NCI-H748 (cell line): ENCODE results near the gene OR13C2.
"Not testable (repeated sequence)": the region's sequence is repeated elsewhere in the genome, so short reads cannot be mapped to it uniquely, and the experiment has no call there.

ENCODE experiments used
- DNase-seq: peaks from one replicate; lab custom pipeline; 2025; ENCODE audit not compliant: unreplicated experiment; lab: John Stamatoyannopoulos, UW

OR13C2 gene

GRCh38 chr9:104605527-104605926 lies at the start of gene OR13C2:
Gene OR13C2 (minus strand): TSS chr9:104605627. CDS start chr9:104605627, 0 bp downstream.
- DNase-seq = not testable (repeated sequence)

DNA sequence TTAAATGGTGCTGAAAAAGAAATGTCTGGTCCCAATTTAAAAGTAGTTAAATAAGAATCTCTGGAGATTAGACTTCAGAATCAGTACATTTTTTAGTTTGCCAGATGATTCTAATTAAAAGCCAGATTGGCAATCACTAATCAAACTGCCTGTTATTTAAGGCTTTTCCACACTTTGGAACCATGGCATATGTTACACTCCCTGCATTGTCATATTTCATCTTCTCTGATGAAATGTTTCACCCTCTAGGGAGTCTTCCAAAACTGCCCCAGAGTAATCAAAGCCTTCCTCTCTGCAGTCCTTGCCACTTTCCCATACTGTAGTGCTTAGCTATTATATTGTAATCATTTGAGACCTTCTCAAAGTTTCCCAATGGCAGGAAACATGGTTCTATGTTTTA lies 30.0 kb upstream of the OR13C2 start:
- no peak for DNase-seq

GRCh38 chr9:104633976-104634520 lies 28.6 kb upstream of the OR13C2 start:
- DNase-seq = no peak

DNA sequence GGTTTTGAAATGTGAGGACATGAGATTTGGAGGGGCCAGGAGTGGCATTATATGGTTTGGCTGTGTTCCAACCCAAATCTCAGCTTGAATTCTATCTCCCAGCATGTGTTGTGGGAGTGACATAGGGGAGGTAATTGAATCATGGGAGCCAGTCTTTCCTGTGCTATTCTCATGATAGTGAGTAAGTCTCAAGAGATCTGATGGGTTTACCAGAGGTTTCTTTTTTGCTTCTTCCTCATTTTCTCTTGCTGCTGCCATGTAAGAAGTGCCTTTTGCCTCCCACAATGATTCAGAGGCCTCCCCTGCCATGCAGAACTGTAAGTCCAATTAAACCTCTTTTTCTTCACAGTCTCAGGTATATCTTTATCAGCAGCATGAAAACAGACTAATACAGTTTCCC lies 20.5 kb upstream of the OR13C2 start:
- DNase-seq = not testable (repeated sequence)

DNA sequence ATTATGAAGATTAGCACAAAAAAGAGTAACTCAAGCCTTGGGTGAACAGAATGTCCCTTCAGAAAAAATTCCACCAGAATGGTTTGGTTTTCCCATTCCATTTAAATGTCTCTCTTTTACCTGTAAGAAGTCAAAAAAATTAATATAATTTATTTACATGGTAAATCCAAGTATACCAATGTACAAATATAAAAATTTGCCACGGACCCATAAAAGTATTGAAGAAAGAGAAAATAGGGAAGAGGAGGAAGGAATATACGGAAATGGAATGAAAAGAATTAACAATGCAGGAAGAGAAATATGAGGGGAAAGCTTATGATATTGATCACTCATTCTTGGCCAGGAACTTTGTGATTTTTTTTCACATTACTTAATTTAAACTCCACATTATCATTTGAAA lies 12.7 kb upstream of the OR13C2 start, which contains the start of gene OR13C9:
Gene OR13C9, minus strand, starts transcription at position 101 of the 400 bp plus-strand sequence. Its CDS starts 0 bp downstream, at position 101.
- DNase-seq = no peak

GRCh38 chr9:104617418-104617817 lies 12.0 kb upstream of the OR13C2 start:
- DNase-seq = no peak

DNA sequence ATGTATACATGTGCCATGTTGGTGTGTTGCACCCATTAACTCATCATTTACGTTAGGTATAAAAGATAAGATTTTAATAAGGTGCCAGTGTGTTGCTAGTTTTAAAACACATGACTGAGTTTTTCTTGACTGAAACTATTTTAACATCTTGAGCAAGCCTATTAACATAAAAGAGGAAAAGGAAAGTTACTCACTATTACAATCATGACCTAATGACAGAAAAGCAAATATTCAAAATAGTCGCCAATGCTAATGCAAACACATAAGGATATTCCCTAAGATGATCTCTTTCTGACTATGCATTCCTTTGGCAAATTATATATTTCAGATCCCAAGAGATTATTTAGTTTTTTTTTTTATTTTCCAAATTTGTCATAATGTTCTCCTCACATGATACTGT lies 5.8 kb upstream of the OR13C2 start:
- DNase-seq = no peak

DNA sequence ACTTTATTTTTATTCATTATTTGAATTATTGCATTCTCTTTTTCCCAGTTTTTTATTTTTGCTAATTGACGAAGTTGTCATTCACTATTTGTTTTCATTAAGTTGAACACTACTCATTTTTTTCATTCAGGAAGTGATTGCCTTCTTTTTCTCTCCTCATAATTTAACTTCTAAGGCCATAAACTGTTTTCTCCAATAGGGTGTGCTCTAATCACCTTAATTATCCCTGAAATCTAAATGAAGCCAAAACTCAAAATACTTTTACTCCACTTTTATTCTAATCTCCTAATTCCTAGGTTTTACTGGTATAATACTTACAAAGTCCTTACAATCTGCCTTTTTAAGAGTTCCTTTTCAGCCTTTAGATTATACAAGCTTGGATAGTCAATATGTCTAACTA lies 2.9 kb upstream of the OR13C2 start:
- DNase-seq = peak; percentile 10

GRCh38 chr9:104606152-104606551 lies 725 bp upstream of the OR13C2 start:
- peak; percentile 89 for DNase-seq

DNA sequence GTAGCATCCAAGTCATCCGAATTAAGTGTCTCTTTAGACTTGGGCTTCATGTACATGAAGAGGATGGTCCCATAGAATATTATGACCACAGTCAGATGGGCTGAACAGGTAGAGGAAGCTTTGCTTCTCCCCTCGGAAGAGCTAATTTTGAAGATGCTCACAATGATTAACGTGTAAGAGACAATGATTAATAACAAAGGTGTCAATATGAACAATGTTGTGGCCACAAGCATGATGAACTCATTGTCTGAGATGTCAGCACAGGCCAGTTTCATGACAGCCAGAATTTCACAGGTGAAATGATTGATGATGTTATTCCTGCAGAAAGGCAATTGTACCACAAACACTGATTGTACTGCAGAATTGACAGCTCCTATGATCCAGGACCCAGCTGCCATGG lies 626 bp downstream of the OR13C2 start:
- DNase-seq = no peak

DNA sequence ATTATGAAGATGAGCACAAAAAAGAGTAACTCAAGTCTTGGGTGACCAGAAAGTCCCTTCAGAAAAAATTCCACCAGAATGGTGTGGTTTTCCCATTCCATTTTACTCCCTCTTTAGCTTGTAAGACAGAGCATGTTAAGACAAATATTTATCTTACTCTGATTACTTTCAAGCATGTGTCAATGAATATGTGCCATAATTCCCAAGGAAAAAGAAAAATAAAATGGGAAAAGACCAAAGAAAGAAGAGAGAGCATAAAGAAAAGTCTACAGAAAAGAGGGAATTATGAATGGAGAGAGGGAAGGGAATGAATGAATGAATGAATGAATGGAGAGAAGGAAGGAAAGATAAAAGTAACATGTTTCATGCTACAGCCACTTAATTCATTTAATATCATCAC lies 6.1 kb downstream of the OR13C2 start, which contains the start of gene OR13C5:
Gene OR13C5, minus strand, starts transcription at position 101 of the 400 bp plus-strand sequence. Its CDS starts 0 bp downstream, at position 101.
- DNase-seq = not testable (repeated sequence)

DNA sequence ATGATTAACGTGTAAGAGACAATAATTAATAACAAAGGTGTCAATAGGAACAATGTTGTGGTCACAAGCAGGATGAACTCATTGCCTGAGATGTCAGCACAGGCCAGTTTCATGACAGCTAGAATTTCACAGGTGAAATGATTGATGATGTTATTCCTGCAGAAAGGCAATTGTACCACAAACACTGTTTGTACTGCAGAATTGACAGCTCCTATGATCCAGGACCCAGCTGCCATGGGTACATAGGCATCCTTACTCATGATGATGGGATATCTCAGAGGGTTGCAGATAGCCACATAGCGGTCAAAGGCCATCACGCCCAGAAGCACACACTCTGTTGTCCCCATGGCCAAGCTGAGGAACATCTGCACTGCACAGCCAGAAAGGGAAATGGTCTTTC lies 6.7 kb downstream of the OR13C2 start:
- not testable (repeated sequence) for DNase-seq

- no peak for DNase-seq
Observed at GRCh38 chr9:104589626-104590025, 15.8 kb downstream of the OR13C2 start.

DNA sequence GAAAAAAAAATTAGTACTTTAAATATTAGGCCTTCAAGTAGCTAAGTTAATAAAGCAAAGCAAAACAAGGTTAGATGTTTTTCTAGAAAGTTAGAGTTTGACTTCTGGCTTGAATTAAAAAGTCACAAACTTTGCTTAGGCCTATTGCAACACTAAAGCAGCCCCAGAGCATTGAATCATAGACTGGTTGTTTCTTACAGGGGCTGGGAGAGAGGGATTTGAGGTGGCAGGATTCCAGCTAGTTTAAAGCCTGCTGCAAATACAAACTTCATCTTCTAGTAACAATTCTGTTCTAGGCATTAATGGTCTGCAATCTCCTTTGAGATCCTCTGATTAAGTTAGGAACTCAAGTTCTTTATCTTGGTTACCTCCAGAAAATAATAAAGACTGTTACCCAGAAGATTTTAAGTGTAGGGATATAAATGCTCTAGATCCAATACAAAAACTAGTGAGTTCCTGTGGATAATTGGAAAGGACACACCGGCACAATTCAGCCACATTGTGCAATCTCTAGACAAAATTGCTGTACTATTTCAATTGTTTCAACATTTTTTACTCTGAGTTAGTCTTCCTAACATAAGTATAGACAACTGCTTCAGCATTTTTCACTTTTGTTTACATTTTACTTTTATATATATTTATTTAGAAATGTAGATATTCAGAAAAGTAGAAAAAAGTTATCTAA lies 18.8 kb downstream of the OR13C2 start:
- no peak for DNase-seq

GRCh38 chr9:104580562-104580961 lies 24.9 kb downstream of the OR13C2 start:
- no peak for DNase-seq

GRCh38 chr9:104577263-104577662 lies 28.2 kb downstream of the OR13C2 start:
- no peak for DNase-seq

DNA sequence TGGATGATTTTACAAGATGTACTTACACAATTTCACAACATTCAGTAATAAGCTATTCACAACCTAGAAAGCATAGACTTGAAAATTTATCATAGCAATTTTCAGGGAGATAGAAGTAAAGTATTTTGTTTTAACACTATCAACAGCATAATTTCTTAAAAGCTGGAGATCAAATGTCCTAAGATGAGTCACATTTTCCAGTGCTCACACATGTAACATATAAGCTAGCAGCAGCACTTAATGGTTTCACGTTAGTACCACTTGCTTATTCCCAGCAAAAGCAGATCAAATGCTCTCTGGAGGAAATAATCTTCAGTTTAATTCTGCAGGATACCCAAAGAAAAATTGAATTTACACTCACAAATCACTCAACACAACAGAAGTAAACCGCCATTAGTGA lies 30.0 kb downstream of the OR13C2 start:
- no peak for DNase-seq

DNA sequence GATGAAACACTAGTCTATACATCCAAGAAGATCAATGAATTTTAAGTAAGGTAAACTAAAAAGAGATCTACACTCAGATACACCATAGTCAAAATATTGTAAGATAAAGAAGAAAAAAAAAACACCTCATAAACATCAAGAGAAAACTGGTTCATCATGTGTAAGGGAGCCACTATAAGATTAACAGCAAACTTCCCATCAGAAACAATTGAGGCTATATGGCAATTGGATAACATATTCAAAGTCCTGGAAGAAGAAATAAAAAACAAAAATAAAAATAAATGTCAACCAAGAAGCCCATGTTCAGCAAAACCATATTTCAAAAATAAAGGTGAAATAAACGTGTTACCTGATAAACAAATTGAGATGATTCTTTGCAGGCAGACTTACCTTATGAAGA lies 32.8 kb downstream of the OR13C2 start:
- DNase-seq = no peak

DNA sequence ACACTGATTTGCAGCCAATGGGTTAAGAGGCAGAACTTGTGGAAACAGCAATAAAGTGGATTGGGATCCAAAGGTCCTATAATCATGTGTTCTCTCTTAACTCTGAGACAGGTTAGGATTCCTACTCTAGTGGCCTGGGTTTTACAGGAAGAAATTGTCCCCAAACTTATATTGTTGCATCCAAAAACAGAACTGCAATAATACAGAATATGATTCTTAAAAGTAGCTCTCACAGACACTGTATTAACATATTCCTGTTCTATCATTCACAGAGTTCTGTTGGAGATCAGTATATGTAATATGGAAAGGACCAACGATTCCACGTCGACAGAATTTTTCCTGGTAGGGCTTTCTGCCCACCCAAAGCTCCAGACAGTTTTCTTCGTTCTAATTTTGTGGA lies 36.6 kb downstream of the OR13C2 start, which contains the start of gene OR13C8:
Gene OR13C8, plus strand, starts transcription at position 301 of the 400 bp plus-strand sequence. Its CDS starts 0 bp downstream, at position 301.
- no peak for DNase-seq

DNA sequence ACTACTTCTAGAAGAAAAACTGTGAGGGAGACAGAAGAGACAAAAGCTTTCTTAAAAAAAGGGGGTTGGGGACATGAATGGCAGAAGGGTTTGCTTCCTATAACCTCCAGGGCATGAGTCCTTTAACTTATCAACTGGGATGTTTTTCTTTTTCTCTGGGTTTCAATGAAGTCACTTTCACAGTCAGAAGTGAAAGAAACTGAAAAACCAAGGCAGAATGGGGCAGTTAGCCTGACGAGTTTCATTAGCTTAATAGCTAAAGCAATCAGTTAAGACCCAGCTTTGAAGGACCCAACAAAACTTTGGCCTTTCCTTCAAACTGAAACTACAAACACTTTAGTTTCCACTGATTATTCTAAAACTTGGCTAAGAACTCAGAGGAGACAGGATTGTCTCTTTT lies 41.1 kb downstream of the OR13C2 start:
- no peak for DNase-seq

DNA sequence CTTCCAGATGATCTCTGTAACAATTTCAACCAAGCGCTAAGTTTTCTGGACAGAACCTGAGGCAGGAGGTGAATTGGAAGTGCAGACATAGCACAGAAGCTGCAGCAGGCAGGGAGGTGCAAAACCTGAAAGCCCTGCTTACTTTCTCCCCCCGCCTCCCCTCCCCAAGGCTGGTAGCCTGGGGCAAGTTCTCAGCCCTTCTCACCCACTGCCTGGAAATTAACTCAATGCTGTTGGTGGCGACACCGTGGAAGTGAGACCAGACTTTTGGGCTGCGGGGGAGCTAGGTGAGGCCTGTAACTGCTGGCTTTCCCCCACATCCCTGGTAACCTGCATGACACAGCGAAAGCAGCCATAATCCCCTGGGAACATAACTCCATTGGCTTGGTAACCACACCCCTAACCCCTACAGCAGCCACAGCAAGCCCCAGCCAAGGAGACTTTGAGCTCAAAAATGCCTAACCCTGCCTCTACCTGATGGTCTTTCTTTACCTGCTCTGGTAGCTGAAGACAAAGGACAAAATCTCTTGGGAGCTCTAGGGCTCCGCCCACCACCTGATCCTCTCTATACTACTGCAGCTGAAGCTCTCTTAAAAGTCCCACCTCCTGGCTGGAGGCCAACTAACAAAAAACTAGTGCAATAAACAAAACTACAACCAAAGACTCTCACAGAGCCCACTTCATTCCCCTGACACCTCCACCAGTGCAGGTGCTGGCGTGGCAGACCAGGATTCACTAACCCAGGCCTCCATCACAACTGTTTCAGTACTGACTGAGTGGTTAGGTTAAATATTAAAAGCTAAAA lies 48.4 kb downstream of the OR13C2 start:
- peak; percentile 47 for DNase-seq

DNA sequence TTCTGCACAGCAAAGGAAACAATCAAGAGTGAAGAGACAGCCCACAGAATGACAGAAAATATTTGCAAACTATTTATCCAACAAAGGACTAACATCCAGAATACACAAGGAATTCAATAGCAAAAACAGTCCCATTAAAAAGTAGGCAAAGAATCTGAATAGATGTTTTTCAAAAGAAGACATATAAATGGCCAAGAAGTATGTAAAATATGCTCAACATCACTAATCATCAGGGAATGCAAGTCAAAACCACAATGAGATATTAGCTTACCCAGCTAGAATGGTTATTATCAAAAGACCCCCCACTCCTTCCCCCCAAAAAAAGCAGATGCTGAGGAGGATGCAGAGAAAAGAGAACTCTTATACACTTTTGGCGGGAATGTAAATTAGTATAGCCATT lies 49.9 kb downstream of the OR13C2 start:
- no peak for DNase-seq
